HepG2 (cell line): Measurements from ENCODE around the gene COX4I2. TPM values are rescaled to one million over a fixed set of nuclear protein-coding genes. Genes with fewer than 3 reads are reported as not detected.

Experiments used
- AGO2 ChIP-seq: fragments of 200-400 bp; formaldehyde crosslinking; optimal IDR thresholded peaks from 2 replicates; pipeline ENCODE3; 2017; ENCODE audit warnings: mild to moderate bottlenecking, low read depth, low read length, moderate library complexity
- ATM ChIP-seq: fragments of 450-650 bp; IDR thresholded peaks from 2 replicates; pipeline ENCODE4 v1.7.1; 2017; ENCODE audit warnings: mild to moderate bottlenecking, borderline replicate concordance
- CAMTA2 ChIP-seq: sonication (generic); formaldehyde crosslinking; IDR thresholded peaks from 2 replicates; pipeline ENCODE4 v1.4.0; 2020; ENCODE audit warnings: mild to moderate bottlenecking, missing genetic modification reagents, borderline replicate concordance
- CREBL2 ChIP-seq: sonication (generic); formaldehyde crosslinking; IDR thresholded peaks from 2 replicates; pipeline ENCODE4 v1.8.1; 2023; ENCODE audit warnings: missing genetic modification reagents, mild to moderate bottlenecking, borderline replicate concordance
- KLF11 ChIP-seq: IDR thresholded peaks from 2 replicates; pipeline ENCODE4 v1.6.1; 2016; ENCODE audit warnings: missing compliant biosample characterization
- LRRFIP1 ChIP-seq: sonication (generic); formaldehyde crosslinking; conservative IDR thresholded peaks from 2 replicates; pipeline ENCODE4 v1.4.0; 2020; ENCODE audit warnings: missing genetic modification reagents
- RBM22 ChIP-seq: fragments of 200-400 bp; formaldehyde crosslinking; optimal IDR thresholded peaks from 2 replicates; pipeline ENCODE3; 2017; ENCODE audit warnings: mild to moderate bottlenecking, low read length, moderate library complexity
- SAP130 ChIP-seq: IDR thresholded peaks from 2 replicates; pipeline ENCODE4 v1.6.1; 2016; ENCODE audit warnings: low read depth
- SOX6 ChIP-seq, 2 experiments: fragments of 450-650 bp in 1 of 2; sonication (generic) in 1 of 2; formaldehyde crosslinking in 1 of 2; IDR thresholded peaks; 2 replicates each; pipeline versions ENCODE4 v1.4.0 to v1.6.1; 2017 to 2020; ENCODE audit warnings: antibody characterized with exemption in 1 of 2, mild to moderate bottlenecking in 1 of 2, missing genetic modification reagents in 1 of 2
- TOE1 ChIP-seq: sonication (generic); formaldehyde crosslinking; IDR thresholded peaks from 2 replicates; pipeline ENCODE4 v1.4.0; 2020; ENCODE audit warnings: mild to moderate bottlenecking, missing genetic modification reagents
- YEATS2 ChIP-seq: sonication (generic); formaldehyde crosslinking; IDR thresholded peaks from 2 replicates; pipeline ENCODE4 v1.4.0; 2020; ENCODE audit warnings: missing genetic modification reagents, borderline replicate concordance
- ZBTB46 ChIP-seq: sonication (generic); formaldehyde crosslinking; IDR thresholded peaks from 2 replicates; pipeline ENCODE4 v1.4.0; 2020; ENCODE audit warnings: mild to moderate bottlenecking, missing genetic modification reagents, borderline replicate concordance
- ZFP82 ChIP-seq: sonication (generic); formaldehyde crosslinking; IDR thresholded peaks from 2 replicates; pipeline ENCODE4 v1.5.1; 2020; ENCODE audit warnings: mild to moderate bottlenecking, missing genetic modification reagents, borderline replicate concordance
- ZNF143 ChIP-seq: sonication (generic); formaldehyde crosslinking; IDR thresholded peaks from 2 replicates; pipeline ENCODE4 v1.4.0; 2020; ENCODE audit warnings: missing genetic modification reagents
- ZNF207 ChIP-seq: fragments of 450-650 bp; IDR thresholded peaks from 2 replicates; pipeline ENCODE4 v1.6.1; 2016; ENCODE audit warnings: antibody characterized with exemption, borderline replicate concordance
- ZNF260 ChIP-seq: sonication (generic); formaldehyde crosslinking; IDR thresholded peaks from 2 replicates; pipeline ENCODE4 v1.4.0; 2020; ENCODE audit warnings: missing genetic modification reagents, low read depth, mild to moderate bottlenecking, borderline replicate concordance
- ZNF530 ChIP-seq: sonication (generic); formaldehyde crosslinking; IDR thresholded peaks from 2 replicates; pipeline ENCODE4 v1.5.0; 2020; ENCODE audit warnings: low read depth, mild to moderate bottlenecking, missing genetic modification reagents
- ZNF547 ChIP-seq: sonication (generic); formaldehyde crosslinking; IDR thresholded peaks from 2 replicates; pipeline ENCODE4 v1.5.1; 2020; ENCODE audit warnings: mild to moderate bottlenecking, missing genetic modification reagents
- ZNF83 ChIP-seq: sonication (generic); formaldehyde crosslinking; IDR thresholded peaks from 2 replicates; pipeline ENCODE4 v1.4.0; 2020; ENCODE audit warnings: missing genetic modification reagents, mild to moderate bottlenecking, borderline replicate concordance
- ZSCAN9 ChIP-seq: IDR thresholded peaks from 2 replicates; pipeline ENCODE4 v1.6.1; 2016; ENCODE audit warnings: borderline replicate concordance
- polyA plus RNA-seq, 8 experiments: library from polyadenylated mRNA; depleted of rRNA in 3 of 8; stranded (reverse) in 7 of 8; unstranded in 1 of 8; fragments of >200 nt; fragmentation: Illumina TruSeq in 4 of 8; extraction: Trizol in 4 of 8; gene quantifications; 2 replicates each; pipeline versions ENCODE4 v1.2.1 to v1.2.3, GENCODE V29; 2011 to 2016; ENCODE audit warnings: low read depth in 4 of 8, missing spikeins in 1 of 8, mixed read lengths in 1 of 8; ENCODE audit not compliant: insufficient read depth in 1 of 8
- total RNA-seq, 5 experiments: library from RNA; depleted of rRNA; stranded (reverse); fragments of >200 nt; fragmentation: Illumina TruSeq; extraction: Trizol; gene quantifications; 2 replicates each; pipeline ENCODE4 v1.2.3, GENCODE V29; 2016; ENCODE audit warnings: low read depth in 1 of 5

COX4I2 gene
- total and polyA plus RNA-seq, 2 of the 13 experiments (the other 11 are each of a cell fraction or from before 2014, with no cell fraction given) = 1.1 TPM; not detected in 1

- TF ChIP-seq SOX6 (IDR thresholded peaks at IDR 0.05) (no peak), SOX6 (CRISPR knock-in tag; IDR thresholded peaks at IDR 0.05) (0 out of 2 replicates have a peak, but pooled peaks have one; percentile 23), ZFP82 (CRISPR knock-in tag) (no peak), LRRFIP1 (CRISPR knock-in tag) (no peak), YEATS2 (CRISPR knock-in tag) (no peak), SAP130 (CRISPR knock-in tag) (0 out of 2 replicates have a peak, but pooled peaks have one; percentile 15), ZNF83 (CRISPR knock-in tag) (0 out of 2 replicates have a peak, but pooled peaks have one; percentile 43), TOE1 (no peak), RBM22 (peak; percentile 55), ZSCAN9 (CRISPR knock-in tag) (no peak), ZNF547 (CRISPR knock-in tag) (0 out of 2 replicates have a peak, but pooled peaks have one; percentile 22), ZNF260 (CRISPR knock-in tag) (no peak), ZBTB46 (CRISPR knock-in tag) (peak; percentile 47; the same call in 1 of the 2 replicates), ATM (no peak), KLF11 (CRISPR knock-in tag) (no peak), ZNF530 (CRISPR knock-in tag) (no peak), ZNF143 (CRISPR knock-in tag) (no peak), AGO2 (peak; percentile 43), ZNF207 (no peak), CAMTA2 (0 out of 2 replicates have a peak, but pooled peaks have one; percentile 22), CREBL2 (CRISPR knock-in tag) (no peak)
Observed at GRCh38 chr20:31670371-31671228, 32.9 kb downstream of the COX4I2 start (continued).
